ENCODE data around the gene TTLL9. TPM values are rescaled to one million over a fixed set of nuclear protein-coding genes. Genes with fewer than 3 reads are reported as not detected.

The TTLL9 gene
- polyA plus RNA-seq, 1 donor from 2014 or later = 8.0 TPM

DNA sequence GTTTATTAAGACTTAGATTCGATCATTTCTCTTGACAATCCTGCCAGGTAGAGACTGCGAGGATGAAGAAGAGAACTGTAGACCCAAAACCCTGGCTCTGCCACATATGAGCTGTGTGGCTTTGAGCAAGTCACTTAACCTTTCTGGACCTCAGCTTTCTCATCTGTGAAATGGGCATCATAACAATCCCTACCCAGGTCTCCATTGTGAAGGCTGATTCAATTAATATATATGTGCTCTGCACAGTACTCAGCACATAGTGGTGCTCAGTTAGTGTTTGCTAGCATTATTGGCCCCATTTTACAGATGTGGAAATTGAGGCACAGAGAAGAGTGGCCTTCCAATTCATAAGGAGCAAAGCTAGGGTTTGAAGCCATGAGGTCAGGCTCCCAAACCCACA lies 105.4 kb downstream of the TTLL9 start:
- Histone ChIP-seq H3K4me2 (ENCODE audit: low read length) (no peak overlapping the region), H4K20me1 (ENCODE audit: insufficient read depth) (peaks cover 3% of the 10 kb centered on the region), H3K9me2 (ENCODE audit: insufficient read depth, low read length) (no peaks in the 10 kb centered on the region), H3K36me3 (ENCODE audit: insufficient read depth, low read length) (no peaks in the 10 kb centered on the region), H3K4me3 (ENCODE audit: low read length) (no peak overlapping the region), H3K9ac (ENCODE audit: low read length) (no peak overlapping the region), H3K9me3 (ENCODE audit: low read length) (no peaks in the 10 kb centered on the region), H2AFZ (ENCODE audit: low read depth, low read length) (no peak overlapping the region), H3K79me2 (replicated peaks; ENCODE audit: insufficient read depth, low read length) (peaks cover 30% of the 10 kb centered on the region), H3K27me3 (ENCODE audit: insufficient read depth, low read depth, low read length) (no peaks in the 10 kb centered on the region), H3F3A (ENCODE audit: insufficient read depth, low read length, poor library complexity, severe bottlenecking) (no peaks in the 10 kb centered on the region), H3K27ac (ENCODE audit: low read length) (no peak overlapping the region)
- TF ChIP-seq, protein P1, sequence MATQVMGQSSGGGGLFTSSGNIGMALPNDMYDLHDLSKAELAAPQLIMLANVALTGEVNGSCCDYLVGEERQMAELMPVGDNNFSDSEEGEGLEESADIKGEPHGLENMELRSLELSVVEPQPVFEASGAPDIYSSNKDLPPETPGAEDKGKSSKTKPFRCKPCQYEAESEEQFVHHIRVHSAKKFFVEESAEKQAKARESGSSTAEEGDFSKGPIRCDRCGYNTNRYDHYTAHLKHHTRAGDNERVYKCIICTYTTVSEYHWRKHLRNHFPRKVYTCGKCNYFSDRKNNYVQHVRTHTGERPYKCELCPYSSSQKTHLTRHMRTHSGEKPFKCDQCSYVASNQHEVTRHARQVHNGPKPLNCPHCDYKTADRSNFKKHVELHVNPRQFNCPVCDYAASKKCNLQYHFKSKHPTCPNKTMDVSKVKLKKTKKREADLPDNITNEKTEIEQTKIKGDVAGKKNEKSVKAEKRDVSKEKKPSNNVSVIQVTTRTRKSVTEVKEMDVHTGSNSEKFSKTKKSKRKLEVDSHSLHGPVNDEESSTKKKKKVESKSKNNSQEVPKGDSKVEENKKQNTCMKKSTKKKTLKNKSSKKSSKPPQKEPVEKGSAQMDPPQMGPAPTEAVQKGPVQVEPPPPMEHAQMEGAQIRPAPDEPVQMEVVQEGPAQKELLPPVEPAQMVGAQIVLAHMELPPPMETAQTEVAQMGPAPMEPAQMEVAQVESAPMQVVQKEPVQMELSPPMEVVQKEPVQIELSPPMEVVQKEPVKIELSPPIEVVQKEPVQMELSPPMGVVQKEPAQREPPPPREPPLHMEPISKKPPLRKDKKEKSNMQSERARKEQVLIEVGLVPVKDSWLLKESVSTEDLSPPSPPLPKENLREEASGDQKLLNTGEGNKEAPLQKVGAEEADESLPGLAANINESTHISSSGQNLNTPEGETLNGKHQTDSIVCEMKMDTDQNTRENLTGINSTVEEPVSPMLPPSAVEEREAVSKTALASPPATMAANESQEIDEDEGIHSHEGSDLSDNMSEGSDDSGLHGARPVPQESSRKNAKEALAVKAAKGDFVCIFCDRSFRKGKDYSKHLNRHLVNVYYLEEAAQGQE (IDR thresholded peaks at IDR 0.05; ENCODE audit: borderline replicate concordance) = no peak
- TF ChIP-seq EP300 (conservative IDR thresholded peaks at IDR 0.05; ENCODE audit: poor library complexity, severe bottlenecking) (no peak), MXI1 (conservative IDR thresholded peaks at IDR 0.05; ENCODE audit: poor library complexity, severe bottlenecking) (no peak), POLR2AphosphoS5 (IDR thresholded peaks at IDR 0.05) (no peak), SMC3 (conservative IDR thresholded peaks at IDR 0.05; ENCODE audit: poor library complexity) (no peak), EZH2 (IDR thresholded peaks at IDR 0.05; ENCODE audit: borderline replicate concordance, insufficient read depth, low read length, poor library complexity, severe bottlenecking) (no peak), RAD21 (conservative IDR thresholded peaks at IDR 0.05) (no peak), CTCF (IDR thresholded peaks at IDR 0.05; ENCODE audit: poor library complexity, severe bottlenecking) (no peak), TAF1 (IDR thresholded peaks at IDR 0.05; ENCODE audit: low read depth) (no peak)

DNA sequence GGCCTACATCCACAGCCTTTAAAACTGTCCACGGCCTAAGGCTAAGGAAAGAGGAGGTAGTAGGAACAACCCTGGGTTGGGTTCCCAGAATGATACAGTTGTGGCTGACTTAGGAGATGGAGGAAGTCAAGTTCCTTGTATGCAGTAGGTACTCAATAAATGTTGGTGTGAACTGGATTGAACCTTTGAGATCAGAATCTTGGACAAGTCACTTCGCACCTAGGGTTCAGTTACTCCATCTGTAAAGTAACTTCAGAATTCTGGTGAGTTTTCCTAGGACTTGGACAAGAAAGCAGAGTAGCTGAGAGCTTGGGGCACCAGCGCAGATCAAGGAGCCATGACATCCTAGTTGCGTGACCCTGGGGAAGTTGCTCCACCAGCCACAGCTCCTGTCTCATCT lies 106.6 kb downstream of the TTLL9 start:
- Histone ChIP-seq H3K36me3 (ENCODE audit: insufficient read depth, low read length) (no peaks in the 10 kb centered on the region), H2AFZ (ENCODE audit: low read depth, low read length) (no peak overlapping the region), H3K27ac (ENCODE audit: low read length) (no peak overlapping the region), H3K9ac (ENCODE audit: low read length) (no peak overlapping the region), H4K20me1 (ENCODE audit: insufficient read depth) (peaks cover 3% of the 10 kb centered on the region), H3K27me3 (ENCODE audit: insufficient read depth, low read depth, low read length) (no peaks in the 10 kb centered on the region), H3K9me3 (ENCODE audit: low read length) (no peaks in the 10 kb centered on the region), H3K4me2 (ENCODE audit: low read length) (no peak overlapping the region), H3K9me2 (ENCODE audit: insufficient read depth, low read length) (no peaks in the 10 kb centered on the region), H3K79me2 (replicated peaks; ENCODE audit: insufficient read depth, low read length) (peaks cover 21% of the 10 kb centered on the region), H3K4me3 (ENCODE audit: low read length) (no peak overlapping the region), H3F3A (ENCODE audit: insufficient read depth, low read length, poor library complexity, severe bottlenecking) (no peaks in the 10 kb centered on the region)
- TF ChIP-seq POLR2AphosphoS5 (IDR thresholded peaks at IDR 0.05) (no peak), SMC3 (conservative IDR thresholded peaks at IDR 0.05; ENCODE audit: poor library complexity) (no peak), MXI1 (conservative IDR thresholded peaks at IDR 0.05; ENCODE audit: poor library complexity, severe bottlenecking) (no peak), TAF1 (IDR thresholded peaks at IDR 0.05; ENCODE audit: low read depth) (no peak), EZH2 (IDR thresholded peaks at IDR 0.05; ENCODE audit: borderline replicate concordance, insufficient read depth, low read length, poor library complexity, severe bottlenecking) (no peak)
- TF ChIP-seq, protein P1 (IDR thresholded peaks at IDR 0.05; ENCODE audit: borderline replicate concordance) = no peak

Measured in neural cell (in vitro differentiated cells).